Measurements from ENCODE around the gene HPSE2. TPM values are rescaled to one million over a fixed set of nuclear protein-coding genes. Genes with fewer than 3 reads are reported as not detected.

HPSE2 gene
- total and polyA plus RNA-seq, 4 donors, result 0.05 TPM; not detected in 3

- Histone ChIP-seq H3K36me3 (ENCODE audit: control insufficient read depth in 4 of 4, insufficient read depth in 3 of 4, low read depth in 1 of 4, low read length in 3 of 4) (no peaks in the 10 kb centered on the region), H3K4me3 (ENCODE audit: low read depth in 1 of 3, low read length in 3 of 3) (no peak overlapping the region), H3K9ac (ENCODE audit: low read depth in 1 of 2, low read length in 2 of 2) (no peak overlapping the region), H3K27ac (ENCODE audit: low read depth in 1 of 2, low read length in 2 of 2) (no peak overlapping the region), H3K27me3 (ENCODE audit: control insufficient read depth in 4 of 4, insufficient read depth in 4 of 4, low read length in 3 of 4) (peaks cover 0 to 3% (median 0%) of the 10 kb centered on the region in 4 donors), H3K9me3 (ENCODE audit: control insufficient read depth in 4 of 4, low read length in 3 of 4) (no peaks in the 10 kb centered on the region), H3K4me1 (ENCODE audit: control insufficient read depth in 4 of 4, insufficient read depth in 4 of 4, low read length in 3 of 4) (no peaks in the 10 kb centered on the region)
- DNase-seq (ENCODE audit: low spot score), result no peak
- WGBS, result 47% methylated on average over 2 of the region's 2 CpGs
- TF ChIP-seq EGR1 (IDR thresholded peaks at IDR 0.05; ENCODE audit: low read depth in 2 of 2), result no peak
- no peak for TF ChIP-seq TAF1 (conservative IDR thresholded peaks at IDR 0.05)
- TF ChIP-seq HNF4G (IDR thresholded peaks at IDR 0.05), result no peak
- no peak for TF ChIP-seq CTCF (IDR thresholded peaks at IDR 0.05; ENCODE audit: low read depth, low read length, missing input control)
- no peak for TF ChIP-seq RAD21 (IDR thresholded peaks at IDR 0.05)
- TF ChIP-seq FOXA2 (IDR thresholded peaks at IDR 0.05), result no peak
- TF ChIP-seq FOXA1 (IDR thresholded peaks at IDR 0.05), result no peak
- TF ChIP-seq NR2F2 (IDR thresholded peaks at IDR 0.05), result no peak
- no peak for TF ChIP-seq JUND (IDR thresholded peaks at IDR 0.05)
- TF ChIP-seq YY1 (IDR thresholded peaks at IDR 0.05), result no peak
- TF ChIP-seq MAX (IDR thresholded peaks at IDR 0.05), result no peak
- no peak for TF ChIP-seq REST (IDR thresholded peaks at IDR 0.05)
- TF ChIP-seq ATF3 (IDR thresholded peaks at IDR 0.05), result no peak
- no peak for TF ChIP-seq SP1 (IDR thresholded peaks at IDR 0.05)
- TF ChIP-seq RXRA (IDR thresholded peaks at IDR 0.05), result no peak
- no peak for TF ChIP-seq HNF4A (conservative IDR thresholded peaks at IDR 0.05)
- TF ChIP-seq ZBTB33 (IDR thresholded peaks at IDR 0.05), result no peak
- no peak for TF ChIP-seq GABPA (IDR thresholded peaks at IDR 0.05 in 1 of 2, conservative IDR thresholded peaks at IDR 0.05 in 1 of 2)
Observed at GRCh38 chr10:98971464-98971863, 264.2 kb downstream of the HPSE2 start.
